Lung (tissue), 12 donors: ENCODE results near the gene NUCB2. TPM values are rescaled to one million over a fixed set of nuclear protein-coding genes. Genes with fewer than 3 reads are reported as not detected.

Source experiments
- ATAC-seq: fragments of 200-7000 bp; cut with Tn5 transposase; one replicate; pipeline ENCODE4 v1.9.1; 2020; ENCODE audit warnings: moderate number of reproducible peaks; ENCODE audit not compliant: insufficient read depth, low FRiP score
- DNase-seq, 3 donors: peaks; one replicate each; pipeline ENCODE4 v3.0.0-alpha.2; 2013 to 2017
- H3K27ac ChIP-seq, 2 donors: one replicate each; pipeline ENCODE4 v1.5.1; 2013; ENCODE audit warnings: mild to moderate bottlenecking in 2 of 2, moderate library complexity in 2 of 2, control low read depth in 1 of 2, inconsistent platforms in 1 of 2, low read depth in 1 of 2, low read length in 1 of 2
- H3K27me3 ChIP-seq, 3 donors: one replicate each; pipeline ENCODE4 v1.5.1; 2013; ENCODE audit warnings: low read length in 2 of 3; ENCODE audit not compliant: control insufficient read depth in 3 of 3, insufficient read depth in 3 of 3
- H3K36me3 ChIP-seq, 4 donors: one replicate each; pipeline ENCODE4 v1.5.1; 2013; ENCODE audit warnings: low read length in 4 of 4, mild to moderate bottlenecking in 1 of 4, moderate library complexity in 1 of 4; ENCODE audit not compliant: control insufficient read depth in 4 of 4, insufficient read depth in 4 of 4
- H3K4me1 ChIP-seq, 5 donors: one replicate each; pipeline ENCODE4 v1.5.1; 2013; ENCODE audit warnings: low read length in 5 of 5, mild to moderate bottlenecking in 2 of 5, moderate library complexity in 1 of 5; ENCODE audit not compliant: control insufficient read depth in 5 of 5, insufficient read depth in 5 of 5
- H3K4me3 ChIP-seq: one replicate; pipeline ENCODE4 v1.5.1; 2013; ENCODE audit warnings: mild to moderate bottlenecking, control low read depth, moderate library complexity
- H3K9ac ChIP-seq, 2 donors: one replicate each; pipeline ENCODE4 v1.5.1; 2013; ENCODE audit warnings: low read length in 2 of 2, control low read depth in 1 of 2; ENCODE audit not compliant: insufficient read depth in 1 of 2
- H3K9me3 ChIP-seq, 4 donors: one replicate each; pipeline ENCODE4 v1.5.1; 2013; ENCODE audit warnings: low read length in 3 of 4, mild to moderate bottlenecking in 1 of 4, moderate library complexity in 1 of 4; ENCODE audit not compliant: control insufficient read depth in 4 of 4, insufficient read depth in 3 of 4
- WGBS, 2 donors: extraction: QIAGEN DNeasy Blood & Tissue Kit; methylation state at CpG; one replicate each; pipeline ENCODE4 v1.1.7; 2013; 5-methylcytosine and 5-hydroxymethylcytosine counted together
- polyA plus RNA-seq, 2 donors: library from polyadenylated mRNA; stranded (reverse); fragments of 200-250 nt; gene quantifications; one replicate each; pipeline ENCODE4 v1.2.1, GENCODE V29; 2013
- total RNA-seq, 2 donors: library from RNA; depleted of rRNA in 1 of 2; stranded (reverse); fragments of >200 nt in 1 of 2; gene quantifications; one replicate each; pipeline ENCODE4 v1.2.1, GENCODE V29; 2014 to 2021
- TF ChIP-seq, protein P1 (sequence below): IDR thresholded peaks from 2 replicates; pipeline ENCODE4 v1.5.1; 2012; ENCODE audit warnings: mild to moderate bottlenecking; ENCODE audit errors: control extremely low read depth, extremely low read depth
- donor health status: control.
- donor health status: control.
- donor health status: Bipolar disorder and iron deficiency.
- donor health status: healthy.
- donor health status: DM: yes; HTN: yes; CAD: no.

The NUCB2 gene
- total and polyA plus RNA-seq, 4 donors, result 73.6 to 136 (median 116) TPM

DNA sequence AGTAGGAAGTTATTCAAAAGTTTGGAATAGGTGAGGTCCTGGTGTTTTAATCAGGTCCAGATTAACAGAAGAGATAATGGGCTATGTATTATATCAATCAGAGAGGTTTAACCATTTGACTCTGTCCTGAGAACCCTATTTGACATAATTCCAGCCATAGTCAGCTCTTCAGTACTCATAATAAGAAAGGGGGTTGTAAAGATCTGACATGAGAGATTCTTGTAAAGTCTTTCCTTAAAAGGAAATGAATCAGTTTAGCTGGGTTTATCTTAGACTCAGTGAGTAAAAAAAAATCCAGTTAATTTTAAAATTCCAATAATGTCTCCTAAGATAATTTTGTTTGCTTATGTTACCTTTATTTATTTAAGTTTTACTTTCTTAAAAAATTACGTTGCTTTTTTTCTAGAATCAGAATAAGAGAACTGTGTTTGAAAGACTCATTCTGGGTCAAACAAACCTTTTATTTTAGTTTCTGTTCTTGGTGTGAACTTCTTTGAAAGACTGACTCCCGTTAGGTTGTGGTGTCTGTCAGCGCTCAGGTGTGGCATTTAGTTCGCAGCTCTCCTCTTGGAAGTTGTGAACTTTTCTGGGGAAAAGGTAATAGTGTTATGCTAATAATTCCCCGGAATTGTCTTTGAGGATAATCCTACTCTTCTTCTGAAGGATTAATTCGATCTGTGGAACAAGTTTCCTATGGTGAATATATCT, 20.5 kb downstream of the NUCB2 start:
- Histone ChIP-seq H3K27ac (no peak overlapping the region), H3K9ac (no peak overlapping the region), H3K36me3 (peaks cover 0 to 19% (median 8%) of the 10 kb centered on the region in 4 donors), H3K4me1 (peaks cover 0 to 5% (median 0%) of the 10 kb centered on the region in 5 donors), H3K9me3 (no peaks in the 10 kb centered on the region), H3K4me3 (no peak overlapping the region), H3K27me3 (no peaks in the 10 kb centered on the region)
- TF ChIP-seq, protein P1, sequence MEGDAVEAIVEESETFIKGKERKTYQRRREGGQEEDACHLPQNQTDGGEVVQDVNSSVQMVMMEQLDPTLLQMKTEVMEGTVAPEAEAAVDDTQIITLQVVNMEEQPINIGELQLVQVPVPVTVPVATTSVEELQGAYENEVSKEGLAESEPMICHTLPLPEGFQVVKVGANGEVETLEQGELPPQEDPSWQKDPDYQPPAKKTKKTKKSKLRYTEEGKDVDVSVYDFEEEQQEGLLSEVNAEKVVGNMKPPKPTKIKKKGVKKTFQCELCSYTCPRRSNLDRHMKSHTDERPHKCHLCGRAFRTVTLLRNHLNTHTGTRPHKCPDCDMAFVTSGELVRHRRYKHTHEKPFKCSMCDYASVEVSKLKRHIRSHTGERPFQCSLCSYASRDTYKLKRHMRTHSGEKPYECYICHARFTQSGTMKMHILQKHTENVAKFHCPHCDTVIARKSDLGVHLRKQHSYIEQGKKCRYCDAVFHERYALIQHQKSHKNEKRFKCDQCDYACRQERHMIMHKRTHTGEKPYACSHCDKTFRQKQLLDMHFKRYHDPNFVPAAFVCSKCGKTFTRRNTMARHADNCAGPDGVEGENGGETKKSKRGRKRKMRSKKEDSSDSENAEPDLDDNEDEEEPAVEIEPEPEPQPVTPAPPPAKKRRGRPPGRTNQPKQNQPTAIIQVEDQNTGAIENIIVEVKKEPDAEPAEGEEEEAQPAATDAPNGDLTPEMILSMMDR, result no peak
- DNase-seq, result no peak
- no peak for ATAC-seq
- 85 to 91% methylated on average over 6 of the region's 6 CpGs for WGBS, 2 donors

DNA sequence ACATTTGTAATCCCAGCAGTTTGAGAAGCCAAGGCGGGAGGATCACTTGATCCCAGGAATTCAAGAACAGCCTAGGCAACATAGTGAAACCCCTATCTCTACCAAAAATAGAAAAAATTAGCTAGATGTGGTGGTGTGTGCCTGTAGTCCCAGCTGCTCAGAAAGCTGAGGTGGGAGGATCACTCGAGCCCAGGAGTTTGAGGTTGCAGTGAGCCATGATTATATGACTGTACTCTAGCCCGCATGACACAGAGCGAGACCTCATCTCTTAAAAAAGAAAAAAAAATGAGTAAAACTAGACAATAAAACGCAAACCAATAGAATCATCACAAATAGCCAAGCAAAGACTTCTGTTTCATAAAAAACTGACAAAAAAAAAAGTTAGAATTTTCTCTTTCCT, 21.8 kb downstream of the NUCB2 start:
- no peaks in the 10 kb centered on the region for H3K4me1 ChIP-seq
- ATAC-seq, result no peak

DNA sequence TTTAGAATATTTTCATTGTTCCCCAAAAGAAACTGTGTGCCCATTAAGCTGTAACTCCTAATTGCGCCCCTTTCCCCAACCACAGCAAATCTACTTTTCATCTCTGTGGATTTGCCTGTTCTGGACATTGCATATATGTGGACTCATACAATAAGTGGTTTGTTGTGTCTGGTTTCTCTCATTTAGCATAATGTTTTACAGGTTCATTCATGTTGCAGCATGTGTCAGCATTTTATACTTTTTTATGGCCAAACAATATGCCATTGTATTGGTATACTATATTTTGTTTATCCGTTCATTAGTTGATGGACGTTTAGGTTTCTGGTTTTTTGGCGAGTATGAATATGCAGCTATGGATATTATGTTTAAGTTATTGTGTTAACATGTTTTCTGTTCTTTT, 23.8 kb downstream of the NUCB2 start:
- no peaks in the 10 kb centered on the region for H3K4me1 ChIP-seq
- H3K27ac ChIP-seq, result no peak overlapping the region
- TF ChIP-seq, protein P1, result no peak
- H3K27me3 ChIP-seq, result no peaks in the 10 kb centered on the region
- no peak overlapping the region for H3K9ac ChIP-seq
- 90 to 92% methylated on average over 4 of the region's 4 CpGs for WGBS, 2 donors
- no peaks in the 10 kb centered on the region for H3K9me3 ChIP-seq
- DNase-seq (no peak), ATAC-seq (no peak)
- peaks cover 0 to 16% (median 10%) of the 10 kb centered on the region in 4 donors for H3K36me3 ChIP-seq
- no peak overlapping the region for H3K4me3 ChIP-seq

More for the DNA sequence above, 21.8 kb downstream of the NUCB2 start:
- Histone ChIP-seq H3K27ac (no peak overlapping the region), H3K9ac (no peak overlapping the region), H3K4me3 (no peak overlapping the region), H3K9me3 (no peaks in the 10 kb centered on the region), H3K27me3 (no peaks in the 10 kb centered on the region), H3K36me3 (peaks cover 0 to 16% (median 10%) of the 10 kb centered on the region in 4 donors)
- no peak for DNase-seq
- WGBS, 2 donors, result 91 to 97% methylated on average over 5 of the region's 5 CpGs
- TF ChIP-seq, protein P1, result no peak
